HepG2 (cell line): ENCODE data around the gene PRKAR1B. TPM values are rescaled to one million over a fixed set of nuclear protein-coding genes. Genes with fewer than 3 reads are reported as not detected.
A peak's percentile ranks its signal among the peaks of the same experiment; 100 is the strongest.

Source experiments
- ATRX ChIP-seq: sonication (generic); formaldehyde crosslinking; IDR thresholded peaks from 2 replicates; pipeline ENCODE4 v1.4.0; 2020; ENCODE audit warnings: missing genetic modification reagents, borderline replicate concordance
- BATF2 ChIP-seq: sonication (generic); formaldehyde crosslinking; IDR thresholded peaks from 2 replicates; pipeline ENCODE4 v1.8.0; 2022; ENCODE audit warnings: mild to moderate bottlenecking, missing genetic modification reagents, moderate library complexity
- CEBPZ ChIP-seq: IDR thresholded peaks from 2 replicates; pipeline ENCODE4 v1.6.1; 2012; ENCODE audit warnings: low read length, improper control_type of control experiment
- HMGA1 ChIP-seq: sonication (generic); formaldehyde crosslinking; conservative IDR thresholded peaks from 2 replicates; pipeline ENCODE4 v1.4.0; 2020; ENCODE audit warnings: missing genetic modification reagents
- HNRNPH1 ChIP-seq: fragments of 200-400 bp; formaldehyde crosslinking; optimal IDR thresholded peaks from 2 replicates; pipeline ENCODE3; 2017; ENCODE audit warnings: mild to moderate bottlenecking, low read depth, low read length
- KAT8 ChIP-seq: IDR thresholded peaks from 2 replicates; pipeline ENCODE4 v1.6.1; 2016; ENCODE audit warnings: missing genetic modification reagents, missing compliant biosample characterization
- KDM5B ChIP-seq: sonication (generic); formaldehyde crosslinking; IDR thresholded peaks from 2 replicates; pipeline ENCODE4 v1.4.0; 2020; ENCODE audit warnings: missing genetic modification reagents, mild to moderate bottlenecking, borderline replicate concordance
- LBX2 ChIP-seq: sonication (generic); formaldehyde crosslinking; IDR thresholded peaks from 2 replicates; pipeline ENCODE4 v1.5.0; 2020; ENCODE audit warnings: missing genetic modification reagents, mild to moderate bottlenecking, borderline replicate concordance
- MYPOP ChIP-seq: sonication (generic); formaldehyde crosslinking; IDR thresholded peaks from 2 replicates; pipeline ENCODE4 v1.8.1; 2023; ENCODE audit warnings: mild to moderate bottlenecking, moderate library complexity, missing genetic modification reagents
- NCOA1 ChIP-seq: sonication (generic); formaldehyde crosslinking; IDR thresholded peaks from 2 replicates; pipeline ENCODE4 v1.9.0; 2021; ENCODE audit warnings: missing genetic modification reagents
- RAD21 ChIP-seq: fragments of 450-650 bp; formaldehyde crosslinking; IDR thresholded peaks from 2 replicates; pipeline ENCODE4 v1.5.0; 2020; ENCODE audit warnings: mild to moderate bottlenecking
- RBM39 ChIP-seq: fragments of 200-400 bp; formaldehyde crosslinking; IDR thresholded peaks from one replicate; pipeline ENCODE4 v1.6.1; 2018; ENCODE audit warnings: antibody characterized with exemption, mild to moderate bottlenecking, low read depth, low read length; ENCODE audit not compliant: poor library complexity, severe bottlenecking
- STAT6 ChIP-seq: sonication (generic); formaldehyde crosslinking; IDR thresholded peaks from 2 replicates; pipeline ENCODE4 v1.4.0; 2020; ENCODE audit warnings: missing genetic modification reagents, mild to moderate bottlenecking, borderline replicate concordance
- ZFP41 ChIP-seq: sonication (generic); formaldehyde crosslinking; IDR thresholded peaks from 2 replicates; pipeline ENCODE4 v1.4.0; 2020; ENCODE audit warnings: mild to moderate bottlenecking, missing genetic modification reagents, borderline replicate concordance
- ZNF335 ChIP-seq: sonication (generic); formaldehyde crosslinking; IDR thresholded peaks from 2 replicates; pipeline ENCODE4 v1.4.0; 2020; ENCODE audit warnings: missing genetic modification reagents
- ZNF703 ChIP-seq: sonication (generic); formaldehyde crosslinking; IDR thresholded peaks from 2 replicates; pipeline ENCODE4 v1.5.1; 2020; ENCODE audit warnings: missing genetic modification reagents, mild to moderate bottlenecking, moderate library complexity, borderline replicate concordance
- ZXDC ChIP-seq: sonication (generic); formaldehyde crosslinking; IDR thresholded peaks from 2 replicates; pipeline ENCODE4 v1.5.0; 2020; ENCODE audit warnings: mild to moderate bottlenecking, missing genetic modification reagents
- polyA plus RNA-seq, 8 experiments: library from polyadenylated mRNA; depleted of rRNA in 3 of 8; stranded (reverse) in 7 of 8; unstranded in 1 of 8; fragments of >200 nt; fragmentation: Illumina TruSeq in 4 of 8; extraction: Trizol in 4 of 8; gene quantifications; 2 replicates each; pipeline versions ENCODE4 v1.2.1 to v1.2.3, GENCODE V29; 2011 to 2016; ENCODE audit warnings: low read depth in 4 of 8, missing spikeins in 1 of 8, mixed read lengths in 1 of 8; ENCODE audit not compliant: insufficient read depth in 1 of 8
- total RNA-seq, 5 experiments: library from RNA; depleted of rRNA; stranded (reverse); fragments of >200 nt; fragmentation: Illumina TruSeq; extraction: Trizol; gene quantifications; 2 replicates each; pipeline ENCODE4 v1.2.3, GENCODE V29; 2016; ENCODE audit warnings: low read depth in 1 of 5

PRKAR1B gene
- total and polyA plus RNA-seq, 2 of the 13 experiments (the other 11 are each of a cell fraction or from before 2014, with no cell fraction given) = 7.9 to 28.2 TPM

- TF ChIP-seq STAT6 (CRISPR knock-in tag) = 0 out of 2 replicates have a peak, but pooled peaks have one; percentile 69
- TF ChIP-seq HMGA1 = no peak
- TF ChIP-seq RAD21 (CRISPR knock-in tag) = peak; percentile 50; the same call in 1 of the 2 replicates
- TF ChIP-seq ZFP41 (CRISPR knock-in tag) = peak; percentile 90; the same call in 1 of the 2 replicates
- peak; percentile 62 for TF ChIP-seq RBM39
- no peak for TF ChIP-seq HNRNPH1
- TF ChIP-seq ZNF335 = no peak
- no peak for TF ChIP-seq ATRX
- TF ChIP-seq NCOA1 = peak; percentile 37; the same call in 1 of the 2 replicates
- TF ChIP-seq ZNF703 = no peak
- TF ChIP-seq ZXDC (CRISPR knock-in tag) = 0 out of 2 replicates have a peak, but pooled peaks have one; percentile 67
- TF ChIP-seq LBX2 (CRISPR knock-in tag) = 0 out of 2 replicates have a peak, but pooled peaks have one; percentile 58
- TF ChIP-seq KAT8 (CRISPR knock-in tag) = peak; percentile 96
- peak; percentile 98 for TF ChIP-seq MYPOP (CRISPR knock-in tag)
- TF ChIP-seq BATF2 = no peak
- no peak for TF ChIP-seq CEBPZ
- TF ChIP-seq KDM5B = peak; percentile 91
Measured at GRCh38 chr7:726084-726853, 812 bp downstream of the PRKAR1B start, which contains the start of gene DNAAF5 (continued).
